IMR-90 (cell line): ENCODE data around the gene CLK4.
"Not testable (repeated sequence)": the region's sequence is repeated elsewhere in the genome, so short reads cannot be mapped to it uniquely, and the experiment has no call there.

Experiments used
- BHLHE40 ChIP-seq: fragments of 150-350 bp; IDR thresholded peaks from 2 replicates; pipeline ENCODE4 v1.6.1; 2016; ENCODE audit warnings: mild to moderate bottlenecking, low read depth, low read length
- CEBPB ChIP-seq: IDR thresholded peaks from 2 replicates; pipeline ENCODE4 v1.6.1; 2012; ENCODE audit warnings: low read depth, low read length, improper control_type of control experiment
- CHD1 ChIP-seq: IDR thresholded peaks from 2 replicates; pipeline ENCODE4 v1.6.1; 2012; ENCODE audit warnings: low read depth, low read length, improper control_type of control experiment
- CTCF ChIP-seq: conservative IDR thresholded peaks from 2 replicates; pipeline ENCODE4 v1.5.1; 2012; ENCODE audit warnings: mild to moderate bottlenecking, low read depth, low read length, improper control_type of control experiment
- ELK1 ChIP-seq: fragments of 150-350 bp; IDR thresholded peaks from 2 replicates; pipeline ENCODE4 v1.6.1; 2016; ENCODE audit warnings: low read depth, mild to moderate bottlenecking, low read length, moderate library complexity, borderline replicate concordance
- FOS ChIP-seq: fragments of 150-350 bp; IDR thresholded peaks from 2 replicates; pipeline ENCODE4 v1.6.1; 2016; ENCODE audit warnings: low read depth, low read length
- MAFK ChIP-seq: IDR thresholded peaks from 2 replicates; pipeline ENCODE4 v1.6.1; 2012; ENCODE audit warnings: low read depth, low read length, improper control_type of control experiment
- MXI1 ChIP-seq: IDR thresholded peaks from 2 replicates; pipeline ENCODE4 v1.6.1; 2012; ENCODE audit warnings: low read depth, mild to moderate bottlenecking, low read length, moderate library complexity, borderline replicate concordance
- POLR2A ChIP-seq: IDR thresholded peaks from 2 replicates; pipeline ENCODE4 v1.6.1; 2012; ENCODE audit warnings: mild to moderate bottlenecking, low read depth, low read length
- RAD21 ChIP-seq: IDR thresholded peaks from 2 replicates; pipeline ENCODE4 v1.6.1; 2012; ENCODE audit warnings: low read length, improper control_type of control experiment
- RCOR1 ChIP-seq: IDR thresholded peaks from 2 replicates; pipeline ENCODE4 v1.6.1; 2012; ENCODE audit warnings: mild to moderate bottlenecking, low read length, improper control_type of control experiment; ENCODE audit not compliant: insufficient replicate concordance
- RFX5 ChIP-seq: IDR thresholded peaks from 2 replicates; pipeline ENCODE4 v1.8.0; 2012; ENCODE audit warnings: low read depth, mild to moderate bottlenecking, low read length, moderate library complexity
- SMC3 ChIP-seq: fragments of 150-350 bp; IDR thresholded peaks from 2 replicates; pipeline ENCODE4 v1.6.1; 2016; ENCODE audit warnings: low read depth, mild to moderate bottlenecking, antibody characterized with exemption, low read length, moderate library complexity
- USF2 ChIP-seq: fragments of 150-350 bp; IDR thresholded peaks from 2 replicates; pipeline ENCODE4 v1.6.1; 2017; ENCODE audit warnings: mild to moderate bottlenecking, antibody characterized with exemption, low read length, low read depth

DNA sequence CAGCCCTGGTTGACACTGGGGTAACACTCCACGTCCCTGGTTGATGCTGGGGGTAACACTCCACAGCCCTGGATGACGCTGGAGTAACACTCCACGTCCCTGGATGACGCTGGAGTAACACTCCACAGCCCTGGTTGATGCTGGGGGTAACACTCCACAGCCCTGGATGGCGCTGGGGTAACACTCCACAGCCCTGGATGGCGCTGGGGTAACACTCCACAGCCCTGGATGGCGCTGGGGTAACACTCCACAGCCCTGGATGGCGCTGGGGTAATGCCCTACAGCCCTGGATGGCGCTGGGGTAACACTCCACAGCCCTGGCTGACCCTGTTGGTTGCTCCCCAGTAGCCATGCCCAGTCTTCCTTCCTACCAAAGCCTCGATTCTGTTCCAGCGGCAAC lies 41.4 kb downstream of the CLK4 start:
- TF ChIP-seq CTCF, RAD21, POLR2A, MXI1, CEBPB, ELK1, FOS, SMC3, RFX5, USF2, RCOR1, BHLHE40, CHD1, MAFK: not testable (repeated sequence)
